Measurements from ENCODE around the gene PICALM.
"Not testable (repeated sequence)": the region's sequence is repeated elsewhere in the genome, so short reads cannot be mapped to it uniquely, and the experiment has no call there.

PICALM gene

GRCh38 chr11:85970593-85970992 lies 98.3 kb downstream of the PICALM start:
- no peak for DNase-seq

GRCh38 chr11:85967457-85967856 lies 101.4 kb downstream of the PICALM start:
- DNase-seq: no peak

- no peak for DNase-seq
Measured at GRCh38 chr11:85965202-85965601, 103.7 kb downstream of the PICALM start.

- DNase-seq: no peak
Measured at GRCh38 chr11:85961930-85962363, 106.9 kb downstream of the PICALM start.

- DNase-seq: no peak
Measured at GRCh38 chr11:85961130-85961529, 107.8 kb downstream of the PICALM start.

GRCh38 chr11:85960678-85961077 lies 108.2 kb downstream of the PICALM start:
- DNase-seq: no peak

GRCh38 chr11:85955531-85955930 lies 113.4 kb downstream of the PICALM start:
- DNase-seq: no peak

GRCh38 chr11:85953491-85954143 lies 115.3 kb downstream of the PICALM start:
- no peak for DNase-seq

GRCh38 chr11:85952108-85952485 lies 116.8 kb downstream of the PICALM start:
- DNase-seq: not testable (repeated sequence)

- no peak for DNase-seq
Measured at GRCh38 chr11:85951428-85952107, 117.3 kb downstream of the PICALM start.

- DNase-seq: no peak
Measured at GRCh38 chr11:85951049-85951405, 117.9 kb downstream of the PICALM start.

- DNase-seq: no peak
Measured at GRCh38 chr11:85950317-85951048, 118.4 kb downstream of the PICALM start.

GRCh38 chr11:85949798-85950197 lies 119.1 kb downstream of the PICALM start:
- no peak for DNase-seq

- peak; percentile 63 for DNase-seq
Measured at GRCh38 chr11:85948884-85949283, 120.0 kb downstream of the PICALM start.

GRCh38 chr11:85947431-85948272 lies 121.2 kb downstream of the PICALM start:
- DNase-seq: peak; percentile 82

- no peak for DNase-seq
Measured at GRCh38 chr11:85946221-85946620, 122.7 kb downstream of the PICALM start.

- no peak for DNase-seq
Measured at GRCh38 chr11:85945788-85946187, 123.1 kb downstream of the PICALM start.

- DNase-seq: no peak
Measured at GRCh38 chr11:85945296-85945695, 123.6 kb downstream of the PICALM start.

GRCh38 chr11:85941380-85941973 lies 127.4 kb downstream of the PICALM start:
- peak; percentile 60 for DNase-seq

GRCh38 chr11:85939099-85940015 lies 129.5 kb downstream of the PICALM start:
- DNase-seq: peak; percentile 83

- DNase-seq: no peak
Measured at GRCh38 chr11:85937835-85938234, 131.0 kb downstream of the PICALM start.

GRCh38 chr11:85935751-85936150 lies 133.1 kb downstream of the PICALM start:
- no peak for DNase-seq

Measured in activated CD4-positive, alpha-beta T cell treated with anti-CD3 and anti-CD28 coated beads, Interleukin-2, amount 50 U/mL, for 16 hours (primary cell).